GM18499 (cell line): Measurements from ENCODE around the gene BSX.

ENCODE experiments used
- ATAC-seq: cut with Tn5 transposase; IDR thresholded peaks from one replicate; pipeline ENCODE4 v1.9.1; 2021; ENCODE audit warnings: moderate number of reproducible peaks; ENCODE audit not compliant: insufficient read depth, unreplicated experiment

Gene BSX

GRCh38 chr11:122976061-122976733, 5.4 kb downstream of the BSX start:
- ATAC-seq = no peak

- ATAC-seq = no peak
These were observed 17.7 kb downstream of the BSX start for GRCh38 chr11:122963961-122964360.

- no peak for ATAC-seq
These were observed 27.2 kb downstream of the BSX start for GRCh38 chr11:122954455-122954854.

- no peak for ATAC-seq
These were observed 30.4 kb downstream of the BSX start for GRCh38 chr11:122951211-122951610.

- no peak for ATAC-seq
These were observed 43.1 kb downstream of the BSX start for GRCh38 chr11:122938557-122938956.

GRCh38 chr11:122937983-122938382, 43.7 kb downstream of the BSX start:
- ATAC-seq = no peak

GRCh38 chr11:122933416-122933815, 48.2 kb downstream of the BSX start:
- no peak for ATAC-seq

GRCh38 chr11:122931510-122931909, 50.1 kb downstream of the BSX start:
- ATAC-seq = no peak
